GM20431 (cell line): ENCODE results near the gene AFMID.
"Not testable (repeated sequence)": the region's sequence is repeated elsewhere in the genome, so short reads cannot be mapped to it uniquely, and the experiment has no call there.

Source experiments
- in situ Hi-C: fragments of 300-500 bp; cut with MseI, MboI; formaldehyde crosslinking; loops from one replicate; pipeline ENCODE4 v1.15.0; 2020; ENCODE audit warnings: low sequenced_read_pairs; ENCODE audit not compliant: unreplicated experiment

Gene AFMID

GRCh38 chr17:78186692-78187595 lies at the start of gene AFMID, which contains the start of gene TK1:
Gene AFMID, plus strand, starts transcription at chr17:78187362. Its CDS starts 9 bp downstream, at chr17:78187371.
Gene TK1, minus strand, starts transcription at chr17:78187052. Its CDS starts 58 bp downstream, at chr17:78186994.
- in situ Hi-C loops = no loop called here

- in situ Hi-C loops = no loop called here
These were observed 49.6 kb upstream of the AFMID start for GRCh38 chr17:78137392-78138203.

- in situ Hi-C loops = no loop called here
These were observed 48.7 kb upstream of the AFMID start for GRCh38 chr17:78138204-78139060.

- in situ Hi-C loops = not testable (repeated sequence)
These were observed 47.3 kb upstream of the AFMID start for GRCh38 chr17:78139861-78140168.

- in situ Hi-C loops = no loop called here
These were observed 46.8 kb upstream of the AFMID start for GRCh38 chr17:78140169-78141051.

GRCh38 chr17:78141437-78142118 lies 45.6 kb upstream of the AFMID start:
- in situ Hi-C loops = no loop called here

GRCh38 chr17:78142119-78142861 lies 44.9 kb upstream of the AFMID start:
- in situ Hi-C loops = no loop called here

GRCh38 chr17:78143214-78144146 lies 43.7 kb upstream of the AFMID start:
- in situ Hi-C loops = no loop called here

GRCh38 chr17:78144147-78144719 lies 42.9 kb upstream of the AFMID start:
- in situ Hi-C loops = no loop called here

GRCh38 chr17:78144736-78145641 lies 42.2 kb upstream of the AFMID start:
- in situ Hi-C loops = no loop called here

- in situ Hi-C loops = no loop called here
These were observed 40.7 kb upstream of the AFMID start for GRCh38 chr17:78146471-78146869.

GRCh38 chr17:78146881-78147280 lies 40.3 kb upstream of the AFMID start:
- in situ Hi-C loops = no loop called here

- in situ Hi-C loops = no loop called here
These were observed 39.7 kb upstream of the AFMID start for GRCh38 chr17:78147315-78147998.

- in situ Hi-C loops = no loop called here
These were observed 38.7 kb upstream of the AFMID start for GRCh38 chr17:78148286-78149016.
